ENCODE measurements around the gene VDAC1.
"Not testable (repeated sequence)": the region's sequence is repeated elsewhere in the genome, so short reads cannot be mapped to it uniquely, and the experiment has no call there.

The VDAC1 gene

DNA sequence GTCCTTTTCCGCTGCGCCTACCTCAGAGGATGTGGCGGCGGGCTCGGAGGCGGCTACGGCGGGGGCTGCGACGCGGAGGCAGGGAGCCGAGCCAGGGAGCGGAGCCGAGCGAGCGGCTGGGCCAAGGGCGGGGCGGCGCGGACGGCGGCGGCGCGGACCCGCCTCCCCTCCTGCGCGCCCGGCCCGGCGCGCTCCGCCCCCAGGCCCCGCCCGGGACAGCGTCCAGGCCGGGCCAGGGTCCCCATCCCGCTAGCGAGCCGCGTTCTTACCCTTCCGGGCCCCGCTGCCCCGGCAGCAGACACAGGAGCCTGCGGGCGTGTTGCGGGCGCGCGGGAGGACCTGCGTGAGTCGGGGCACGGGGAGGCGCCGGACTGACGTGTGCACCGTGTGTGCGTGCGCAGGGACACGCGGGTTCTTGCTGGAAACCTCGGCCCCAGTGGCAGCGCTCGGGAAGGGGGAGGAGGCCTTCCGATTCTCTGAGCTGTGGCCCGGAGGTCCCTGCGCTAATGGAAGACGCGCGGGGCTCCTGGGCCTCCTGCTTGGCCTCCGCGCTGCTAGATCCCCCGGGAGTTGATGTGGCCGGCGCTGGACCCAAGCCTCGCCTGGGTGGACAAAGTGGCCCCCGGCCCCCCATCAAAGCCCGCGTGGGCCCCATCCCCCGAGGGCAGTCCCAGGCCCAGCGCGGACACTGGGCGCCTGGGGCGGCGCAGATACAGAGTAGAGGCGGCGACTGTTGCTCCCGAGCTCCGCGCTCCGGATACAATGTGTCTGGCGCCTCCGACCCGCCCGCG lies at the start of gene VDAC1:
Gene VDAC1 (minus strand): TSS at position 350 of the 791 bp plus-strand sequence. CDS start 11,963 bp downstream, outside the sequence.
- no peak for TF ChIP-seq ZNF274 (IDR thresholded peaks at IDR 0.05; ENCODE audit: low read depth, low read length)
- peak within 1 kb of the TSS; percentile 98 for H3K4me3 ChIP-seq (ENCODE audit: low read length)

GRCh38 chr5:134053840-134054338 lies 49.1 kb upstream of the VDAC1 start:
- H3K4me3 ChIP-seq (ENCODE audit: low read length) = no peak overlapping the region
- no peak for TF ChIP-seq ZNF274 (IDR thresholded peaks at IDR 0.05; ENCODE audit: low read depth, low read length)

DNA sequence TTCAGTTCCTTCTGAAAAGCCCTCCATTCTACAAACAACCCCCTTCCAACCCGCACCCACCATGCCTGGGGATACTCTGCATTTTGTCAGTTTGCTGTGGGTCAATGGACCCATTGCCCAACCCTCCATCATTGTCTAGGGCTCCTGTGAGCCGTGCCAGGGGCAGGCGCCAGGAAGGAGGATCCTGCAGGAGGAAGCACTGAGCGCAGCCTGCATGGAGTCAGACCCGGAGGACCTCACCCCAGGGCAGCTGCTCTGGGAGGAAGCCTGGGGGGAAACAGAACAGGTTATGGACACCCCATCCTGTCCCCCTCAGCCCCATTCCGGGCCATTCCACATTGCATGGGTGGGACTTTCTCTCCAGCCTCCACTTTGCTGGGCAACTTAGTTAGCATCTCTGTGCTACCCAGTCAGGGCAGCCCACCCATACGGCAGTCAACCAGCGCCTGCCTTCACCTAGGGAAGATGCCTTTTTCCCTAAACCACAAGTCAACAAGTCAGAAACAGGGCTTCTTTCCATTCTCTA lies 48.6 kb upstream of the VDAC1 start:
- TF ChIP-seq ZNF274 (IDR thresholded peaks at IDR 0.05; ENCODE audit: low read depth, low read length) = no peak
- no peak overlapping the region for H3K4me3 ChIP-seq (ENCODE audit: low read length)

DNA sequence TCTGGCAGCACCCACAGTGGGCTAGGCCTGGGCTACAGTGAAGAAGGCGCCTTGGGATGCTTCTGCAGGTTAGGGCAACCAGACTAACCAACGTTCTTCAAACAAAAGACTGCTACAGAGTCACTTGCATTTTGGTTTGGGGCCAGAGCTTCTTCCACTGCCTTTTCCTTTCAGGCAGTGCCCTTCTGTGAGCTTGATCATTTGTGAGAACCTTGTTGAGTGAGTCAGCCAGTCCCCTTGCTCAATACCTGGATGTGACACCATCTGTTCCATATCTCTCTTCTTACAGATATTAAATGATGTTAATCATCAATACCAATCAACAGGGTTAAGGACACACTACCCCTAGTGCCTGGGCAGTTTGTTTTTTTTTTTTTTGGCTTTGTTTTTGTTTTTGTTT lies 46.5 kb upstream of the VDAC1 start:
- TF ChIP-seq ZNF274 (IDR thresholded peaks at IDR 0.05; ENCODE audit: low read depth, low read length) = no peak
- H3K4me3 ChIP-seq (ENCODE audit: low read length) = no peak overlapping the region

GRCh38 chr5:134048864-134049263 lies 44.1 kb upstream of the VDAC1 start:
- TF ChIP-seq ZNF274 (IDR thresholded peaks at IDR 0.05; ENCODE audit: low read depth, low read length) = no peak
- H3K4me3 ChIP-seq (ENCODE audit: low read length) = no peak overlapping the region

DNA sequence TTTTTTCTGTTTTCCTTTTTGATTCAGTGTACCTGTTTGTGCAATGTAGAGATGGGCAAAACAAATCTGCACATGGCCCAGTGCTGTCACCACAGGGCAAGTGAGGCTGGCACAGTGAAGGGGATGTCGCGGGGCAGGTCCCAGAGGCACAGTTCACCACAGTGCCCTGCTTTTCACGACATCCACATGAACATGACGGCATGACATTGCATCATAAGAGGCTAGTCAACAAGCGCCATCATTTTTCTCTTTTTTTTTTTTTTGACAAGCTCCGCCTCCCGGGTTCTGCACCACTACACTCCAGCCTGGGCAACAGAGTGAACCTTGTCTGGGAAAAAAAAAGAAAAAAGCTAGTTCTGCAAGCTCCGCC lies 42.9 kb upstream of the VDAC1 start:
- H3K4me3 ChIP-seq (ENCODE audit: low read length) = no peak overlapping the region
- TF ChIP-seq ZNF274 (IDR thresholded peaks at IDR 0.05; ENCODE audit: low read depth, low read length) = no peak

DNA sequence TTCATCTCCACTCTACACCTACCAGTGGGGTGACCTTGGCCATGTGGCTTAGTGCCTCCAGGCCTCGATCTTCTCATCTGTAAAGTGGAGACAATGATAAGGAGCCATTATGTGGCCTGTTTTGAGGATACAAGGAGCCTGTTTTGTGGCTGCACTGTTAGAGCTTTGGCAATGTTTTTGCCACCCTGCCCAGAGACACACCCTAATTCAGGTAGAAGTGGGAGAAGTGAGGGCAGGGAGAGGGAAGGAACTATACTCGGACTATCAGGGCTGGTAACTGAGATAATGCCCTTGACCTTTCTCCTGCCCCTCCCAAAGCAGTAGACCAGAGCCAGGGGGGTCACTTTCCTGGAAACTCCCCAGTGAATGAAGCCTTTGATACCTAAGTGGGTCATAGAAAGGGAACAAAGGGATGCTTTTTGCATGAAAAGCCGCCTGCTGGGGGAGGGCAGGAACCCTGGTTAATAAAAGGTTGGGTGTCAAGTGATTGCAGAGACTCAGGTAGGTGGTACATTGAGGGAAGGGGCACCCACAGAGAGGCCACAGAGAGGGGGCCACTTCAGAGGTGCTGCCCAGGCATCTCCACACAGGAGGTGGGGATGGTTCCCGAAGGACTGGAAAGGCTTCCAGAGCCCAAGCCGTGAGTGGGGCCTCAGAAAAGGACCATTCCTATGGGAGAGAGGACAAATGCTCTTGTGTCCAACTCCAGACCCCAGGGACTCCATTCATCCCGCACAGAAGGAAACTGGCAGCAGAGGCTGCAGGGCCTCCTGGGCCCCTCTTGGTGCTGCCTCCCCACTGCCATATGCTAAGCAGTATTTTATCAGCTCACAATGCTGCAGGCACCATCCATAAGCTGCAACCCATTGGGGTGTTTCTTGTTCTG lies 42.3 kb upstream of the VDAC1 start:
- no peak for TF ChIP-seq ZNF274 (IDR thresholded peaks at IDR 0.05; ENCODE audit: low read depth, low read length)
- no peak overlapping the region for H3K4me3 ChIP-seq (ENCODE audit: low read length)

DNA sequence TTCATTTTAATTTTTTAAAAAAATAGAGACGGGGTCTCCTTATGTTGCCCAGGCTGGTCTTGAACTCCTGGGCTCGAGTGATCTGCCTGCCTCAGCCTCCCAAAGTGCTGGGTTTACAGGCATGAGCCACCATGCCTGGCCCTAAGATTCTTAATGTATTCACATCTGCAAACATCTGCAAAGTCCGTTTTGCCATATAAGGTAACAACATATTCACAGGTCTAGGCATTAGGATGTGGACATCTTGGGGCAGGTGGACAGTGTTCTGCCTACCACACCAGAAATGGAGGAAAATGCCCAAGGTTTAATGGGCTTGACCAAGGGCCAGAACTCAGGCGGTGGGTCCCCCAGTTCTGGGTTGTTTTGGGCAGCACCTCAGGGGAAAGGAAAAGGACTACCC lies 41.6 kb upstream of the VDAC1 start:
- no peak overlapping the region for H3K4me3 ChIP-seq (ENCODE audit: low read length)
- TF ChIP-seq ZNF274 (IDR thresholded peaks at IDR 0.05; ENCODE audit: low read depth, low read length) = no peak

- H3K4me3 ChIP-seq (ENCODE audit: low read length) = no peak overlapping the region
- TF ChIP-seq ZNF274 (IDR thresholded peaks at IDR 0.05; ENCODE audit: low read depth, low read length) = no peak
Measured at GRCh38 chr5:134043793-134044792, 39.3 kb upstream of the VDAC1 start.

- no peak overlapping the region for H3K4me3 ChIP-seq (ENCODE audit: low read length)
- TF ChIP-seq ZNF274 (IDR thresholded peaks at IDR 0.05; ENCODE audit: low read depth, low read length) = no peak
Measured at GRCh38 chr5:134041570-134042411, 37.0 kb upstream of the VDAC1 start.

DNA sequence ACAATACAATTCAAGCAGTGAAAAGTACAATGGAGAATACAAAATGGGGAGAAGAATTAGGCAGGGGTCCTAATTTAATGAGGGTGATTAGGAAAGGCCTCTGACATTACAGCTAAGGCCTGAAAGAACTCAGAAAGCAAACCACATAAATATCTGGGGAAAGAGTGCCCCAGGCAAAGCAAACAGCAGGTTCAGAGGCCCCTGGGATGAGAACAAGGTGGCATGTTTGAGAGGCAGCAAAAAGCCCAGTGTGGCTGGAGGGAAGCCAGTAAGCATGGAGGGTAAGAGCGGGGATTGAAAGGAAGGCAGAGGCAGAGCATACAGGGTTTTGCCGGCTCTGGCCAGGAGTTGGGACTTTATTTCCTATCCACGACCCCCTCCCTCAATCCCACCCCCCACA lies 33.4 kb upstream of the VDAC1 start:
- no peak overlapping the region for H3K4me3 ChIP-seq (ENCODE audit: low read length)
- TF ChIP-seq ZNF274 (IDR thresholded peaks at IDR 0.05; ENCODE audit: low read depth, low read length) = no peak

- no peak for TF ChIP-seq ZNF274 (IDR thresholded peaks at IDR 0.05; ENCODE audit: low read depth, low read length)
Measured at GRCh38 chr5:134037160-134037559, 32.4 kb upstream of the VDAC1 start.

GRCh38 chr5:134034326-134034725 lies 29.6 kb upstream of the VDAC1 start:
- H3K4me3 ChIP-seq (ENCODE audit: low read length) = no peak overlapping the region
- TF ChIP-seq ZNF274 (IDR thresholded peaks at IDR 0.05; ENCODE audit: low read depth, low read length) = no peak

More at GRCh38 chr5:134037160-134037559, 32.4 kb upstream of the VDAC1 start:
- no peak overlapping the region for H3K4me3 ChIP-seq (ENCODE audit: low read length)

DNA sequence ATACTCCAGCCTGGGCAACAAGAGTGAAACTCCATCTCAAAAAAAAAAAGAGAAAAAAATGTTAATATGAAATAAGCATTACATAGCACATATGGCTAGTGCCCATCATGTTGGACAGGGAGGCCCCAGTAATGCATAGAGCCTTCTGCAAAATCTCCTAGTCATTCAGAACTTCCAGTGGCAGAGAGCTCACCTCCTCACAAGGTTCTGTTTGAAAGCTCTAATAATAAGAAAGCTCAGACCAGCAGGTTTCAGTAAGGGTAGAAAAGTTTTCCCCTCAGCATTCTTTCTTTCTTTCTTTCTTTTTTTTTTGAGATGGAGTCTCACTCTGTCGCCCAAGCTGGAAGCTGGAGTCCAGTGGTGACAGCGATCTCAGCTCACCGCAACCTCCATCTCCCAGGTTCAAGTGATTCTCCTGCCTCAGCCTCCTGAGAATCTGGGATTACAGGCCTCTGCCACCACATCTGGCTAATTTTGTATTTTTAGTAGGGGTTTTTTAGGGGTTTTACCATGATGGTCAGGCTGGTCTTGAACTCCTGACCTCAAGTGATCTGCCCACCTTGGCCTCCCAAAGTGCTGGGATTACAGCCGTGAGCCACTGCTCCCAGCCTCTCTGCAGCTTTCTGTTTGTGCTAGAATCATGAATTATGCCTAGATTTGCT lies 25.7 kb upstream of the VDAC1 start:
- not testable (repeated sequence) for H3K4me3 ChIP-seq (ENCODE audit: low read length)
